Measurements from ENCODE around the gene ARAP1. TPM values are rescaled to one million over a fixed set of nuclear protein-coding genes. Genes with fewer than 3 reads are reported as not detected.

Gene ARAP1
- total RNA-seq, 4 donors from 2014 or later, result 90.3 to 146 (median 122) TPM

GRCh38 chr11:72635933-72636332, 116.3 kb downstream of the ARAP1 start:
- Histone ChIP-seq H3K4me1 (peaks cover 0 to 2% of the 10 kb centered on the region in 2 donors), H3K9me3 (no peaks in the 10 kb centered on the region), H3K27me3 (no peaks in the 10 kb centered on the region), H3K36me3 (no peaks in the 10 kb centered on the region), H3K27ac (no peak overlapping the region), H3K4me3 (replicated peaks in 1 of 3) (no peak overlapping the region)
- TF ChIP-seq POLR2A (IDR thresholded peaks at IDR 0.05), result no peak
- no peak for DNase-seq
- WGBS, 2 donors, result 58 to 60% methylated on average over 6 of the region's 6 CpGs
- intact Hi-C loops (cut with DNase I), result no loop called here

DNA sequence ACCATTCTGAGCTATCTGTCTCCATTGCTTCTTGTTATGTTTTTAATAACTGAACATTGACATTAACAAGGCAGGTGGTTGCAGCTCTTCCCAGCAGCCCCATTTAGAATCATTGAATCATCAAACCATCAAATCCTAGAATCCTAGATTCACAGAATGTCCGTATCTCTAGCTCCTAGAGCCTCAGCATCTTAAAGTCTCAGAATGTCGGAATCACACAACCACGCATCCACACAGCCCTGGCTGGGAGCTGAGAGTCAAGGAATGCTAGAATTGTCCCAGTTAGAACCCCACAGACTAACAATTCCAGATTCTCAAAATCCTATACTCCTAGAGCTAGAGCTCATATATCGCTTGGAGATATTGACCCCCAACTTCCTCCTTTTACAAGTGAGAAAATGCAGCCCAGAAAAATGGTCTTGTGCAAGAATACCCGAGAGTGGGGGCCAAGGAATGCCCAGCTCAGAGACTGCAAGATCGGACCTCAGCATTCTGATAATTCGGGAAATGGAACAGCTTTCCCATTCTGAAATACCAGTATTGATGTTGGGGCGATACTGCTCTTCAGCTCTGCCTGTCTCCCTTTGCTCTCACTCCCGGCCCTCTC, 116.8 kb downstream of the ARAP1 start:
- intact Hi-C loops (cut with DNase I), result no loop called here
- WGBS, 2 donors, result 76 to 87% methylated on average over 9 of the region's 9 CpGs
- peaks cover 0 to 2% of the 10 kb centered on the region in 2 donors for H3K4me1 ChIP-seq

More for the DNA sequence above, 116.8 kb downstream of the ARAP1 start:
- Histone ChIP-seq H3K27me3 (no peaks in the 10 kb centered on the region), H3K4me3 (replicated peaks in 1 of 3) (no peak overlapping the region), H3K36me3 (no peaks in the 10 kb centered on the region), H3K27ac (no peak overlapping the region), H3K9me3 (no peaks in the 10 kb centered on the region)
- DNase-seq, result no peak
- TF ChIP-seq, protein P1, sequence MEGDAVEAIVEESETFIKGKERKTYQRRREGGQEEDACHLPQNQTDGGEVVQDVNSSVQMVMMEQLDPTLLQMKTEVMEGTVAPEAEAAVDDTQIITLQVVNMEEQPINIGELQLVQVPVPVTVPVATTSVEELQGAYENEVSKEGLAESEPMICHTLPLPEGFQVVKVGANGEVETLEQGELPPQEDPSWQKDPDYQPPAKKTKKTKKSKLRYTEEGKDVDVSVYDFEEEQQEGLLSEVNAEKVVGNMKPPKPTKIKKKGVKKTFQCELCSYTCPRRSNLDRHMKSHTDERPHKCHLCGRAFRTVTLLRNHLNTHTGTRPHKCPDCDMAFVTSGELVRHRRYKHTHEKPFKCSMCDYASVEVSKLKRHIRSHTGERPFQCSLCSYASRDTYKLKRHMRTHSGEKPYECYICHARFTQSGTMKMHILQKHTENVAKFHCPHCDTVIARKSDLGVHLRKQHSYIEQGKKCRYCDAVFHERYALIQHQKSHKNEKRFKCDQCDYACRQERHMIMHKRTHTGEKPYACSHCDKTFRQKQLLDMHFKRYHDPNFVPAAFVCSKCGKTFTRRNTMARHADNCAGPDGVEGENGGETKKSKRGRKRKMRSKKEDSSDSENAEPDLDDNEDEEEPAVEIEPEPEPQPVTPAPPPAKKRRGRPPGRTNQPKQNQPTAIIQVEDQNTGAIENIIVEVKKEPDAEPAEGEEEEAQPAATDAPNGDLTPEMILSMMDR (IDR thresholded peaks at IDR 0.05), result no peak
- no peak for TF ChIP-seq POLR2A (IDR thresholded peaks at IDR 0.05)

Small RNA genes within 50 kb of the gene (microRNA-seq; reads per million reads assigned to microRNA genes)
- gene MIR4692, result not detected

Small RNA genes within 50 kb of the gene (small RNA-seq; reads per million reads assigned to genes)
- gene MIR4692 (not detected), gene RF00019 (not detected)

Other genes with a start within 250 kb of the ARAP1 start
- 10 to 100 TPM; 40.2 to 69.6 (median 50.4) TPM for gene PDE2A, start 78.0 kb downstream of the ARAP1 start, total RNA-seq
- gene STARD10, start 41.6 kb upstream of the ARAP1 start, total RNA-seq, result 100 to 1,000 TPM in 1 of 4 donors, 10 to 100 TPM in 3; 67.7 to 113 (median 82.0) TPM
- 10 to 100 TPM; 22.1 to 45.1 (median 40.6) TPM for gene ATG16L2, start 62.0 kb upstream of the ARAP1 start, total RNA-seq